Activated CD8-positive, alpha-beta T cell treated with anti-CD3 and anti-CD28 coated beads for 36 hours (primary cell): ENCODE data around the gene CMTM3. TPM values are rescaled to one million over a fixed set of nuclear protein-coding genes. Genes with fewer than 3 reads are reported as not detected.

Source experiments
- total RNA-seq, 2 experiments: library from RNA; stranded (reverse); gene quantifications; one replicate each; pipeline ENCODE4 v1.2.3, GENCODE V29; 2021

CMTM3 gene
- total RNA-seq, 2 experiments from 2014 or later, result 48.0 to 49.4 TPM

Other genes with a start within 250 kb of the CMTM3 start
- gene CDH5, start 238.0 kb upstream of the CMTM3 start, total RNA-seq, result not detected
- gene BEAN1, start 177.4 kb upstream of the CMTM3 start, total RNA-seq, result not detected
- gene TK2, start 54.6 kb upstream of the CMTM3 start, total RNA-seq, result 1 to 10 TPM; 3.2 to 4.4 TPM
- 10 to 100 TPM; 99.0 to 99.7 TPM for gene CKLF, start 52.1 kb upstream of the CMTM3 start, total RNA-seq
- 1 to 10 TPM; 5.4 to 6.2 TPM for gene CMTM1, start 38.3 kb upstream of the CMTM3 start, total RNA-seq
- under 1 TPM in 1 of 2 experiments, not detected in 1; 0.29 TPM for gene CMTM2, start 25.2 kb upstream of the CMTM3 start, total RNA-seq
- gene CMTM4, start 92.0 kb downstream of the CMTM3 start, total RNA-seq, result 1 to 10 TPM; 3.2 to 3.5 TPM
- gene DYNC1LI2, start 146.9 kb downstream of the CMTM3 start, total RNA-seq, result 10 to 100 TPM; 35.0 to 39.5 TPM
- under 1 TPM in 1 of 2 experiments, not detected in 1; 0.14 TPM for gene TERB1, start 196.9 kb downstream of the CMTM3 start, total RNA-seq
- gene NAE1, start 226.3 kb downstream of the CMTM3 start, total RNA-seq, result 100 to 1,000 TPM; 115 to 123 TPM
- gene CA7, start 239.7 kb downstream of the CMTM3 start, total RNA-seq, result under 1 TPM in 1 of 2 experiments, not detected in 1; 0.27 TPM